ENCODE results near the gene CYB561.
A peak's percentile ranks its signal among the peaks of the same experiment; 100 is the strongest.

The CYB561 gene

GRCh38 chr17:63445954-63446752 lies at the start of gene CYB561:
TSS of gene CYB561 (minus strand) at chr17:63446306. CDS start at chr17:63437547, 8,759 bp downstream.
- DNase-seq = peak; percentile 79 to 88

- no peak for DNase-seq
These were observed 49.4 kb upstream of the CYB561 start for GRCh38 chr17:63495491-63495890.

- DNase-seq = no peak
These were observed 48.3 kb upstream of the CYB561 start for GRCh38 chr17:63494300-63494928.

- DNase-seq = no peak
These were observed 47.3 kb upstream of the CYB561 start for GRCh38 chr17:63493411-63493810.

- DNase-seq = no peak
These were observed 46.8 kb upstream of the CYB561 start for GRCh38 chr17:63492940-63493339.

GRCh38 chr17:63491977-63492618 lies 46.0 kb upstream of the CYB561 start:
- no peak for DNase-seq

- no peak for DNase-seq
These were observed 45.3 kb upstream of the CYB561 start for GRCh38 chr17:63491413-63491812.

GRCh38 chr17:63490858-63491400 lies 44.8 kb upstream of the CYB561 start:
- no peak for DNase-seq

GRCh38 chr17:63490329-63490728 lies 44.2 kb upstream of the CYB561 start:
- no peak for DNase-seq

- DNase-seq = no peak
These were observed 43.2 kb upstream of the CYB561 start for GRCh38 chr17:63489291-63489690.

- no peak for DNase-seq
These were observed 42.7 kb upstream of the CYB561 start for GRCh38 chr17:63488851-63489250.

GRCh38 chr17:63487014-63487339 lies 40.9 kb upstream of the CYB561 start:
- no peak for DNase-seq

- DNase-seq = no peak
These were observed 40.4 kb upstream of the CYB561 start for GRCh38 chr17:63486317-63487013.

GRCh38 chr17:63483655-63484575 lies 37.8 kb upstream of the CYB561 start:
- DNase-seq = no peak

GRCh38 chr17:63483038-63483437 lies 36.9 kb upstream of the CYB561 start:
- no peak for DNase-seq

GRCh38 chr17:63482509-63482908 lies 36.4 kb upstream of the CYB561 start:
- no peak for DNase-seq

- DNase-seq = no peak
These were observed 35.4 kb upstream of the CYB561 start for GRCh38 chr17:63481488-63481870.

GRCh38 chr17:63480826-63481487 lies 34.9 kb upstream of the CYB561 start:
- DNase-seq = peak; percentile 84 to 93

GRCh38 chr17:63480192-63480784 lies 34.2 kb upstream of the CYB561 start:
- no peak for DNase-seq

GRCh38 chr17:63479495-63480184 lies 33.5 kb upstream of the CYB561 start:
- DNase-seq = peak in 1 of 2 experiments; percentile 18
